ENCODE measurements around the gene VIM. TPM values are rescaled to one million over a fixed set of nuclear protein-coding genes. Genes with fewer than 3 reads are reported as not detected.

VIM gene
- total and polyA plus RNA-seq, 8 donors, result 1,589 to 2,224 (median 1,841) TPM

DNA sequence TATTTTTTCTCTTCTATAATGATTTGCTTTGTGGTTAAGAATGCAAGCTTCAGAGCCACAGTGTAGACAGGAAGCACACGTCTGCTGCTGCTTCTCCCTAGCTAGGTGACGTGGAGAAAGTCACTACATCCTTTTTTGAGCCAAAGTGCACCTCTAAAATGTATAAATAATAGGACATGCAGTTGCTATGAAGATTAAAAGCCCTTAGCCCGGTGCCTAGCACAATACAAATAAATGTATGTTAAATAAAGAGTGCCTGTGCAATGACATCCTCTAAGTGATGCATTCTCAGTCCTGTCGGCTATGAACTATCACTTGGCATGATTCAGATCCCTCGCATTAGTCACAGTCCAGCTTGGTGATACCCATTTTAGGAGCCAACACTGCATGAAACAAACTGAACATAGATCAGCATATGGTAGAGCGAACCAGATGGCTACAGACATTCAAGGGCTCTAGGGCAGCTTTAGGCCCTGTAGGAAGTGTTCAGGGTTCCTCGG lies 21.8 kb upstream of the VIM start:
- H3K4me3 ChIP-seq, result no peak overlapping the region
- H3K27me3 ChIP-seq, result no peaks in the 10 kb centered on the region
- TF ChIP-seq, protein P1, sequence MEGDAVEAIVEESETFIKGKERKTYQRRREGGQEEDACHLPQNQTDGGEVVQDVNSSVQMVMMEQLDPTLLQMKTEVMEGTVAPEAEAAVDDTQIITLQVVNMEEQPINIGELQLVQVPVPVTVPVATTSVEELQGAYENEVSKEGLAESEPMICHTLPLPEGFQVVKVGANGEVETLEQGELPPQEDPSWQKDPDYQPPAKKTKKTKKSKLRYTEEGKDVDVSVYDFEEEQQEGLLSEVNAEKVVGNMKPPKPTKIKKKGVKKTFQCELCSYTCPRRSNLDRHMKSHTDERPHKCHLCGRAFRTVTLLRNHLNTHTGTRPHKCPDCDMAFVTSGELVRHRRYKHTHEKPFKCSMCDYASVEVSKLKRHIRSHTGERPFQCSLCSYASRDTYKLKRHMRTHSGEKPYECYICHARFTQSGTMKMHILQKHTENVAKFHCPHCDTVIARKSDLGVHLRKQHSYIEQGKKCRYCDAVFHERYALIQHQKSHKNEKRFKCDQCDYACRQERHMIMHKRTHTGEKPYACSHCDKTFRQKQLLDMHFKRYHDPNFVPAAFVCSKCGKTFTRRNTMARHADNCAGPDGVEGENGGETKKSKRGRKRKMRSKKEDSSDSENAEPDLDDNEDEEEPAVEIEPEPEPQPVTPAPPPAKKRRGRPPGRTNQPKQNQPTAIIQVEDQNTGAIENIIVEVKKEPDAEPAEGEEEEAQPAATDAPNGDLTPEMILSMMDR (IDR thresholded peaks at IDR 0.05), result no peak
- peak overlapping the region in 1 of 2 donors; percentile 67 for H3K27ac ChIP-seq
- no peaks in the 10 kb centered on the region for H3K36me3 ChIP-seq
- ATAC-seq (no peak), DNase-seq (no peak)
- H3K9me3 ChIP-seq, result no peaks in the 10 kb centered on the region
- peaks cover 0 to 6% of the 10 kb centered on the region in 2 donors for H3K4me1 ChIP-seq
- intact Hi-C loops (cut with DNase I), result loop anchor here in 1 of 2 donors (10.0 kb wide), 1 partner anchor 201 kb away; no protein-coding TSS in a partner anchor

DNA sequence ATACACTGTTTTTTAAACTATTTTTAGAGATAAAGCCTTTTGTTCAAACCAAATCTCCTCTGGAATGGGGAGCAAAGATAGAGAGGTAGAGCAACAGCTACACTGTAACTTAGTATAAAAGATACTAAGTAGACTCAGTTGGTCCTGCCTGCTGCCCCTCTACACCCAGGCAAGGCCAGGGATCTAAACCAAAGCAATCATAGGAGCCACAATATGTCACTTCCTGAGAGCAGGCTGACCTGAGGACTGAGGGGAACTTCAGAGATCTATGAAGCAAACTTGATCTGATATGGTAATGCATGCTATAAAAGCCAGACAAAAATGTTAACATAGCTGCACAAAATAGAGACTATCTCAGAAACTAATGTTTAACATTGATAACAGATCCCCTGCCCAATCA lies 19.6 kb upstream of the VIM start:
- ATAC-seq, result no peak
- intact Hi-C loops (cut with DNase I), result loop anchor here in 1 of 2 donors (10.0 kb wide), 1 partner anchor 204 kb away; no protein-coding TSS in a partner anchor
- H3K4me3 ChIP-seq, result no peak overlapping the region

DNA sequence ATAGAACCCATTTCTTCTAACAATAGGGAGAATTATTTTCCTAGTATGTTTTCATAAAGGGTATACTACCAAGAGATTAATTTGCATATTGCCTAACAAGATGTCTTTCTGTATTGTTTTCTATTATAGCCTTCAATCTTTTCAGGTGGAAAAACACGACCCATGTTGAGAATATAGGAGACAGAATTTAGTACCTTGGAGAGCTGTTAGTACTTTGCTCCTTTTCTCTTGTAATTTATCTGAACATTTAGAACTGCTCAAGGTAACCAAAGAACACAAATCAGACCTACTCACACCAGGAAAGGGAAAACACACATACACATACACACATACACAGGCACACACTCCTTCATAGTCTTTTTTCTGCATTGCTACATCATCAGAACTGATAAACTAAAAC lies 18.7 kb upstream of the VIM start:
- intact Hi-C loops (cut with DNase I), result loop anchor here in 1 of 2 donors (10.0 kb wide), 1 partner anchor 205 kb away; no protein-coding TSS in a partner anchor
- TF ChIP-seq, protein P1 (IDR thresholded peaks at IDR 0.05), result no peak

More for the DNA sequence above, 19.6 kb upstream of the VIM start:
- peaks cover 0 to 15% of the 10 kb centered on the region in 2 donors for H3K4me1 ChIP-seq
- no peaks in the 10 kb centered on the region for H3K36me3 ChIP-seq
- H3K9me3 ChIP-seq, result no peaks in the 10 kb centered on the region
- no peaks in the 10 kb centered on the region for H3K27me3 ChIP-seq
- no peak overlapping the region for H3K27ac ChIP-seq
- no peak for DNase-seq
- TF ChIP-seq, protein P1 (IDR thresholded peaks at IDR 0.05), result no peak

DNA sequence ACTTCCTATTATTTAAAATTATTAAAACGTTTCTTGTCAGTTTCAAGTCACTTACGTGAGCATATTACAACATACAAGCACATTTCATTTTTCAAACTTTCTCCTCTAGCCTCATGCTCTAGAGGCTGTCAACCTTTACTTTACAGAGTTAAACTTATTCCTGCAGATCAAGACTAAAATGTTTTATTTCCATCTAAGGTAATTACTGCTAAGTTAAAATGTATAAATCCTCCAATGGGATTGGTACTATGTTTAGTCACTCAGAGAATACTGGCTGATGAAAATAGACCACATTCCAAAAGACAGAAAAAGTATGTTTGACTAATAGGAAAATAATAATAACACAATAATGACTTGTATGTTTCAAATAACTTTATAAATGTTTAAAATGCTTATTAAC lies 18.2 kb upstream of the VIM start:
- Histone ChIP-seq H3K4me3 (no peak overlapping the region), H3K36me3 (no peaks in the 10 kb centered on the region), H3K27me3 (no peaks in the 10 kb centered on the region), H3K9me3 (no peaks in the 10 kb centered on the region), H3K27ac (no peak overlapping the region), H3K4me1 (peaks cover 0 to 29% of the 10 kb centered on the region in 2 donors)
- no peak for DNase-seq
- TF ChIP-seq, protein P1 (IDR thresholded peaks at IDR 0.05), result no peak
- ATAC-seq, result no peak
- intact Hi-C loops (cut with DNase I), result loop anchor here in 1 of 2 donors (10.0 kb wide), 1 partner anchor 205 kb away; no protein-coding TSS in a partner anchor

More for the DNA sequence above, 18.7 kb upstream of the VIM start:
- H3K27me3 ChIP-seq, result no peaks in the 10 kb centered on the region
- H3K4me1 ChIP-seq, result peaks cover 0 to 23% of the 10 kb centered on the region in 2 donors
- no peak overlapping the region for H3K27ac ChIP-seq
- H3K9me3 ChIP-seq, result no peaks in the 10 kb centered on the region
- DNase-seq (no peak), ATAC-seq (no peak)
- H3K36me3 ChIP-seq, result no peaks in the 10 kb centered on the region
- H3K4me3 ChIP-seq, result no peak overlapping the region

DNA sequence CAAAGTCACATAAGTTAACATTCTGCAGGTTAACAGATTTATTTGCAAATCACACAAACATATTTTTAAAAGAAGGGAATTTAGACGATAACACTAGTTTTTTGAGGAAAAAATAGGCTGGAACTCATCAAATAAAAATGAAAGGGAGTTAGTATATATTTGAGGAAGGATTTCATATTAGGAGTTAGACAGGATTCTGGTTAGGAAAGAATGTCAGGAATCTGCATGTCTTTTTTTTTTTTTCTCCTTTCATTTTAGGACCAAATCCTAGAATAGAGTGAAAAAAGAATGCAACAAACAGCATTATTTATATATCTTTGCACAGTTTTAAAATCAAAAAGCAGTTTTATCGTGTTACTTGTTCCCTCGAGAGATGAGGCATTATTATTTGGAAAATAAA lies 17.7 kb upstream of the VIM start:
- DNase-seq (no peak), ATAC-seq (no peak)
- H3K36me3 ChIP-seq, result no peaks in the 10 kb centered on the region
- no peaks in the 10 kb centered on the region for H3K9me3 ChIP-seq
- H3K27me3 ChIP-seq, result no peaks in the 10 kb centered on the region
- intact Hi-C loops (cut with DNase I), result no loop called here
- TF ChIP-seq, protein P1 (IDR thresholded peaks at IDR 0.05), result no peak
- no peak overlapping the region for H3K27ac ChIP-seq
- peaks cover under 1 to 33% of the 10 kb centered on the region in 2 donors for H3K4me1 ChIP-seq
- H3K4me3 ChIP-seq, result no peak overlapping the region
